Retina (tissue), 1 donor: Measurements from ENCODE around the gene GABRQ.
A peak's percentile ranks its signal among the peaks of the same experiment; 100 is the strongest.

Experiments used
- DNase-seq: peaks from one replicate; pipeline ENCODE4 v3.0.0-alpha.2; 2016

GABRQ gene

GRCh38 chrX:152637649-152638442 is at the start of gene GABRQ:
Gene GABRQ (plus strand): TSS chrX:152637895. CDS start chrX:152638203, 308 bp downstream.
- DNase-seq: peak; percentile 80

- no peak for DNase-seq
Observed at GRCh38 chrX:152588206-152588605, 49.5 kb upstream of the GABRQ start.

- DNase-seq: peak; percentile 55
Observed at GRCh38 chrX:152600853-152601633, 36.7 kb upstream of the GABRQ start.

- DNase-seq: peak; percentile 5
Observed at GRCh38 chrX:152601848-152602616, 35.7 kb upstream of the GABRQ start.

GRCh38 chrX:152614791-152615190 is 22.9 kb upstream of the GABRQ start:
- no peak for DNase-seq

GRCh38 chrX:152619897-152620296 is 17.8 kb upstream of the GABRQ start:
- no peak for DNase-seq

- peak; percentile 63 for DNase-seq
Observed at GRCh38 chrX:152632445-152633097, 5.1 kb upstream of the GABRQ start.

- peak; percentile 50 for DNase-seq
Observed at GRCh38 chrX:152635941-152636340, 1.8 kb upstream of the GABRQ start.

GRCh38 chrX:152638443-152638904 is 779 bp downstream of the GABRQ start:
- DNase-seq: no peak

- no peak for DNase-seq
Observed at GRCh38 chrX:152639426-152639825, 1.7 kb downstream of the GABRQ start.

- no peak for DNase-seq
Observed at GRCh38 chrX:152640034-152640818, 2.5 kb downstream of the GABRQ start.

- no peak for DNase-seq
Observed at GRCh38 chrX:152641256-152641875, 3.7 kb downstream of the GABRQ start.

- peak; percentile 43 for DNase-seq
Observed at GRCh38 chrX:152641996-152642395, 4.3 kb downstream of the GABRQ start.

GRCh38 chrX:152642931-152643564 is 5.4 kb downstream of the GABRQ start:
- DNase-seq: no peak

GRCh38 chrX:152646961-152647360 is 9.3 kb downstream of the GABRQ start:
- DNase-seq: no peak

- no peak for DNase-seq
Observed at GRCh38 chrX:152647978-152648377, 10.3 kb downstream of the GABRQ start.

- DNase-seq: no peak
Observed at GRCh38 chrX:152652060-152652459, 14.4 kb downstream of the GABRQ start.

GRCh38 chrX:152652467-152652866 is 14.8 kb downstream of the GABRQ start:
- no peak for DNase-seq

- DNase-seq: no peak
Observed at GRCh38 chrX:152656087-152656486, 18.4 kb downstream of the GABRQ start.

GRCh38 chrX:152656890-152657289 is 19.2 kb downstream of the GABRQ start:
- DNase-seq: no peak

- no peak for DNase-seq
Observed at GRCh38 chrX:152658302-152658701, 20.6 kb downstream of the GABRQ start.
